ENCODE data around the gene CIPC.

CIPC gene

GRCh38 chr14:77102154-77102553 is 4.1 kb downstream of the CIPC start:
- no peak for FAIRE-seq
- no peak for DNase-seq (ENCODE audit: insufficient read length, low spot score)
- TF ChIP-seq CTCF (IDR thresholded peaks at IDR 0.05; ENCODE audit: insufficient read depth, missing control alignments) = no peak

- no peak for FAIRE-seq
Measured at GRCh38 chr14:77103475-77103874, 5.4 kb downstream of the CIPC start.

GRCh38 chr14:77103951-77104350 is 5.9 kb downstream of the CIPC start:
- FAIRE-seq (no peak), DNase-seq (ENCODE audit: insufficient read length, low spot score) (no peak)
- no peak for TF ChIP-seq CTCF (IDR thresholded peaks at IDR 0.05; ENCODE audit: insufficient read depth, missing control alignments)

More at GRCh38 chr14:77103475-77103874, 5.4 kb downstream of the CIPC start:
- no peak for DNase-seq (ENCODE audit: insufficient read length, low spot score)
- TF ChIP-seq CTCF (IDR thresholded peaks at IDR 0.05; ENCODE audit: insufficient read depth, missing control alignments) = no peak

- FAIRE-seq (no peak), DNase-seq (ENCODE audit: insufficient read length, low spot score) (no peak)
- no peak for TF ChIP-seq CTCF (IDR thresholded peaks at IDR 0.05; ENCODE audit: insufficient read depth, missing control alignments)
Measured at GRCh38 chr14:77104393-77104792, 6.3 kb downstream of the CIPC start.

- DNase-seq (ENCODE audit: insufficient read length, low spot score) (no peak), FAIRE-seq (no peak)
- TF ChIP-seq CTCF (IDR thresholded peaks at IDR 0.05; ENCODE audit: insufficient read depth, missing control alignments) = no peak
Measured at GRCh38 chr14:77105145-77105939, 7.3 kb downstream of the CIPC start.

- FAIRE-seq = peak; percentile 6
- no peak for TF ChIP-seq CTCF (IDR thresholded peaks at IDR 0.05; ENCODE audit: insufficient read depth, missing control alignments)
Measured at GRCh38 chr14:77106666-77107065, 8.6 kb downstream of the CIPC start.

GRCh38 chr14:77107228-77107627 is 9.2 kb downstream of the CIPC start:
- no peak for TF ChIP-seq CTCF (IDR thresholded peaks at IDR 0.05; ENCODE audit: insufficient read depth, missing control alignments)
- DNase-seq (ENCODE audit: insufficient read length, low spot score) (no peak), FAIRE-seq (no peak)

More at GRCh38 chr14:77106666-77107065, 8.6 kb downstream of the CIPC start:
- DNase-seq (ENCODE audit: insufficient read length, low spot score) = no peak
